ENCODE data around the gene CCDC158.

DNA sequence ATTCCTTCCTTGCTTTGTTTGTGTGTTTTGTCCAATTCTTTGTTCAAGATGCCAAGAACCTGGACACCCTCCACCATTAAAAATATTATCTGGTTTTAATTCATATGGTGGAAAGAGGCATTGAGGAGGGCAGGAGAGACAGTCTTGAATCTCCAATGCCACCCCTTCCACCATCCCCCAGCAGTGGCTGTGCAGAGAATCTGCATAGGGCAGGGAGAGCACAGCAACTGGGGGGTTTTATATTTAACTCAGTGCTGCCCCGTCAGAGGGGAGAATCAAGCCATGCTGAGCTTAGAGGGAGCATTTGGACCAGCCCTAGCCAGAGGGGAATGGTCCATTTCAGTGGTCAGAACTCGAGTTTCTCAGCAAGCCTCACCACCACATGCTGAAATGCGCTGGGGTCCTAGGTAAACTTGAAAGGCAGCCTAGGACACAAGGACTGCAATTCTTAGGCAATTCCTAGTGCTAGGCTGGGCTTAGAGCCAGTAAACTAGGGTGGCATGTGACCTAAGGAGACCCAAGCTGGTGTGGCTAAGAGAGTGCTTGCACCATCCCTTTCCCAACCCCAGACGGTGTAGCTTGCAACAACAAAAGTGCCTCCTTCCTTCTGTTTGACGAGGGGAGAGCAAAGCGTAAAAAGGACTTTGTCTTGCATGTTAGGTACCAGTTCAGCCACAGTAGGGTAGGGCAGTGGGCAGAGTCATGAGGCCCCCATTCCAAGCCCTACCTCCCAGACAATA, 34.2 kb downstream of the CCDC158 start:
- TF ChIP-seq CTCF (conservative IDR thresholded peaks at IDR 0.05; ENCODE audit: low read depth, low read length) (no peak), POLR2A (IDR thresholded peaks at IDR 0.05; ENCODE audit: low read depth, low read length) (no peak), RCOR1 (IDR thresholded peaks at IDR 0.05; ENCODE audit: insufficient replicate concordance, low read length) (no peak), CEBPB (IDR thresholded peaks at IDR 0.05; ENCODE audit: low read depth, low read length) (no peak), FOS (IDR thresholded peaks at IDR 0.05; ENCODE audit: low read depth, low read length) (no peak), MXI1 (IDR thresholded peaks at IDR 0.05; ENCODE audit: borderline replicate concordance, low read depth, low read length) (no peak), BHLHE40 (IDR thresholded peaks at IDR 0.05; ENCODE audit: low read depth, low read length) (no peak), RFX5 (IDR thresholded peaks at IDR 0.05; ENCODE audit: low read depth, low read length) (no peak)
- TF ChIP-seq, protein P1, sequence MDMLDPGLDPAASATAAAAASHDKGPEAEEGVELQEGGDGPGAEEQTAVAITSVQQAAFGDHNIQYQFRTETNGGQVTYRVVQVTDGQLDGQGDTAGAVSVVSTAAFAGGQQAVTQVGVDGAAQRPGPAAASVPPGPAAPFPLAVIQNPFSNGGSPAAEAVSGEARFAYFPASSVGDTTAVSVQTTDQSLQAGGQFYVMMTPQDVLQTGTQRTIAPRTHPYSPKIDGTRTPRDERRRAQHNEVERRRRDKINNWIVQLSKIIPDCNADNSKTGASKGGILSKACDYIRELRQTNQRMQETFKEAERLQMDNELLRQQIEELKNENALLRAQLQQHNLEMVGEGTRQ (IDR thresholded peaks at IDR 0.05; ENCODE audit: low read depth, low read length), result no peak
- TF ChIP-seq, protein P2, sequence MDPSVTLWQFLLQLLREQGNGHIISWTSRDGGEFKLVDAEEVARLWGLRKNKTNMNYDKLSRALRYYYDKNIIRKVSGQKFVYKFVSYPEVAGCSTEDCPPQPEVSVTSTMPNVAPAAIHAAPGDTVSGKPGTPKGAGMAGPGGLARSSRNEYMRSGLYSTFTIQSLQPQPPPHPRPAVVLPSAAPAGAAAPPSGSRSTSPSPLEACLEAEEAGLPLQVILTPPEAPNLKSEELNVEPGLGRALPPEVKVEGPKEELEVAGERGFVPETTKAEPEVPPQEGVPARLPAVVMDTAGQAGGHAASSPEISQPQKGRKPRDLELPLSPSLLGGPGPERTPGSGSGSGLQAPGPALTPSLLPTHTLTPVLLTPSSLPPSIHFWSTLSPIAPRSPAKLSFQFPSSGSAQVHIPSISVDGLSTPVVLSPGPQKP (IDR thresholded peaks at IDR 0.05; ENCODE audit: borderline replicate concordance, low read depth, low read length), result no peak
